ENCODE measurements around the gene CMC2.

Gene CMC2

DNA sequence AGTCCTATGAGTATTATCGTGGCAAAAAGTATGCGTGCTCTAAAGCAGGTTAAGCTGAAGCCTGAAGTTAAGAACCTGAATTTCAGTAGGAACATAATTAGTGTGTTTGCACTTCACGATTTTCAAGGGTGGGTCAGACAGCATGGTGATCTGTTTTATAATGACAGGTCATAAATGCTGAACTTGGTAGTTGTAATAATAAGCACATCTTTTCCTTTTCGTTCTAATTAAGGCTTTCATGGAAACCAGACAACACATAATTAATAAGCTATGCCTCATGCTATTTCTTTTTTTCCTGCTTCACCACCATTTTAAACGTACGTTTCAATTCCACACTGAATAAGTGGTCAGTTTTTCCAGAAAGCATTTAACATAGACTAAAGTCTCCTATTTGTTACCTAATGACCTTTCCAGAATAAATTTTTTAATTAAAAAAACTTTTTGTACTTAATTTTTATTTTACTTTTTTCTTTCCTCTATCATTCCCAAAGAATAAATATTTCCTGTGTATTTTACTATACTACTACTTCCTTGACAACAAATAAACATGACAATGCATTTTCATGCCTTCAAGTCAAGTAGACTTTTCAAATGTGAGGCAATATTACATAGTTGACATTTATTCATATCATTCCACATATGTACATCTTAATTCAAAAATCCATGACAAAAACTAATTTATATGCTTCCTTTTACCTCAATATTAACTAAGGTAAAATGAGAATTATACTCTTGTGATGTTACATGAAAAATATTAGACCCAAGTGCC is 22.4 kb downstream of the CMC2 start:
- Histone ChIP-seq H3K27ac (no peak overlapping the region), H3K9ac (no peak overlapping the region), H3K9me3 (ENCODE audit: control insufficient read depth, low read length) (no peaks in the 10 kb centered on the region), H3K4me3 (ENCODE audit: low read depth, low read length) (no peak overlapping the region), H3K27me3 (ENCODE audit: control insufficient read depth, insufficient read depth, low read length) (no peaks in the 10 kb centered on the region), H3K4me1 (no peaks in the 10 kb centered on the region), H3K4me2 (ENCODE audit: low read length) (no peak overlapping the region), H2AFZ (no peak overlapping the region), H3K36me3 (ENCODE audit: control insufficient read depth, insufficient read depth, low read length) (no peaks in the 10 kb centered on the region), H3K79me2 (peaks cover 5% of the 10 kb centered on the region)
- TF ChIP-seq CTCF (IDR thresholded peaks at IDR 0.05), result no peak

DNA sequence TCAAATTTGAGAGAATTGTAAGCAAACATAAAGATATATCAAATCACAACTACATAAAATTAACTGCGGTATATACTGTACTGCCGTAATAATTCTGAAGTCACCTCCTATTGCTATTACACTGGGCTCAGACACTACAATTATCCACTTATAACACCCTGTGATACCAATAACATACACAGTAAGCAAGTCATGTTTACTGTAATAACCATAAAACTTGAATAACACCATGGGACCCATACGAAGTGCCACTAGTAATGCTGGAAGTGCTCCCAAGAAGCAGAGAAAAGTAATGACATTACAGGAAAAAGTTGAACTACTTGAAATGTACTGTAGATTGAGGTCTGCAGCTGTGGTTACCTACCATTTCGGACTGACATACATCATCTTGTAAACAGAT is 24.0 kb downstream of the CMC2 start:
- Histone ChIP-seq H3K9ac (no peak overlapping the region), H3K36me3 (ENCODE audit: control insufficient read depth, insufficient read depth, low read length) (no peaks in the 10 kb centered on the region), H3K27me3 (ENCODE audit: control insufficient read depth, insufficient read depth, low read length) (no peaks in the 10 kb centered on the region), H3K4me1 (no peaks in the 10 kb centered on the region), H3K79me2 (peaks cover 5% of the 10 kb centered on the region), H3K9me3 (ENCODE audit: control insufficient read depth, low read length) (no peaks in the 10 kb centered on the region), H3K4me3 (ENCODE audit: low read depth, low read length) (no peak overlapping the region), H3K27ac (no peak overlapping the region), H3K4me2 (ENCODE audit: low read length) (no peak overlapping the region), H2AFZ (no peak overlapping the region)
- no peak for TF ChIP-seq CTCF (IDR thresholded peaks at IDR 0.05)

DNA sequence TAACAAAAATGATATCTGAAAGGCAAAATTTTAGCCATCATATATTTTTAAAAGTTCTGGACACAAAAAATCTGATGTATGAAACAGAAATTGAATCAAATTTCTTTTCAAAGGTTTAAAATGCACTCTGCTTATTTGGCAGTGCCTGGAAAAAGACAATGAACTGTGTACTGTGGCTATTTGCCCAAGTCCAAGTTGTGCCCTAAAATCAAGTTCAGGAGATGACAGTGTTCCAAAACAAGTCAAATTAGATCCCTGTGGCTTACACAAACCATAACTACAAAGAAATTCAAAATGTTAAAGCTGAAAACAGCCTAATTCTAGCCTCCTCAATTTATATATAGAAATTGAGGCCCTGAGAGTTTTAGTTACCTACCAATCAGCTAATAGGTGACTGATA is 25.6 kb downstream of the CMC2 start:
- H2AFZ ChIP-seq, result no peak overlapping the region
- H3K27ac ChIP-seq, result no peak overlapping the region
- no peaks in the 10 kb centered on the region for H3K9me3 ChIP-seq (ENCODE audit: control insufficient read depth, low read length)

DNA sequence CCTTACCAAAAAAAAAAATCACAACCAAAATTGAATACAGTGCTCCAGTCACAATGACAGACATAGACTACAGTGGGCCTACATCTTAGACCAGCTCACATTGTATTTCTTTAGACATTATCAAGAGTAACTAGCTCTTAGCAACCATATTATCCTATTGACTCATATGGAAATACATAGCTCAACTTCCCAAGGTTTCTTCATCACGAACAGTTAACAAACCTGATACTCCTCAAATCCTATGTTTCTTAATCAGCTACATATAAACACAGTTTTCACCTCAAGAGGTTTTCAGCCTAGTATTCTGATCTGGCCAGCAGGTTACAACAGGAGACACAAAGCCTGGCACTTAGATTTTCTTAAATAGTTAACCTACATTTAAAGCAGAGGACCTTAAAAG is 29.7 kb downstream of the CMC2 start:
- no peaks in the 10 kb centered on the region for H3K9me3 ChIP-seq (ENCODE audit: control insufficient read depth, low read length)
- no peak overlapping the region for H3K4me3 ChIP-seq (ENCODE audit: low read depth, low read length)
- no peaks in the 10 kb centered on the region for H3K36me3 ChIP-seq (ENCODE audit: control insufficient read depth, insufficient read depth, low read length)
- no peak overlapping the region for H3K4me2 ChIP-seq (ENCODE audit: low read length)
- H3K79me2 ChIP-seq, result peaks cover 3% of the 10 kb centered on the region
- no peak for TF ChIP-seq CTCF (IDR thresholded peaks at IDR 0.05)
- H3K9ac ChIP-seq, result no peak overlapping the region
- H2AFZ ChIP-seq, result no peak overlapping the region
- no peaks in the 10 kb centered on the region for H3K27me3 ChIP-seq (ENCODE audit: control insufficient read depth, insufficient read depth, low read length)
- no peaks in the 10 kb centered on the region for H3K4me1 ChIP-seq
- no peak overlapping the region for H3K27ac ChIP-seq

More for the DNA sequence above, 25.6 kb downstream of the CMC2 start:
- Histone ChIP-seq H3K4me2 (ENCODE audit: low read length) (no peak overlapping the region), H3K27me3 (ENCODE audit: control insufficient read depth, insufficient read depth, low read length) (no peaks in the 10 kb centered on the region), H3K4me3 (ENCODE audit: low read depth, low read length) (no peak overlapping the region), H3K79me2 (peaks cover 5% of the 10 kb centered on the region), H3K9ac (no peak overlapping the region), H3K4me1 (no peaks in the 10 kb centered on the region), H3K36me3 (ENCODE audit: control insufficient read depth, insufficient read depth, low read length) (no peaks in the 10 kb centered on the region)
- TF ChIP-seq CTCF (IDR thresholded peaks at IDR 0.05), result no peak

Measured in parathyroid adenoma (tissue), 2 donors.